MM.1S (cell line): ENCODE results near the gene SH3RF3.

Source experiments
- EZH2phosphoT487 ChIP-seq: fragments of 300-600 bp; sonication (generic); IDR thresholded peaks from 2 replicates; pipeline ENCODE4 v1.6.1; 2018; ENCODE audit warnings: antibody characterized with exemption, low read length
- TF ChIP-seq, protein P1 (sequence below): fragments of 300-600 bp; sonication (generic); IDR thresholded peaks from 2 replicates; pipeline ENCODE4 v1.5.1; 2016; ENCODE audit warnings: antibody characterized with exemption, low read length, mixed read lengths

DNA sequence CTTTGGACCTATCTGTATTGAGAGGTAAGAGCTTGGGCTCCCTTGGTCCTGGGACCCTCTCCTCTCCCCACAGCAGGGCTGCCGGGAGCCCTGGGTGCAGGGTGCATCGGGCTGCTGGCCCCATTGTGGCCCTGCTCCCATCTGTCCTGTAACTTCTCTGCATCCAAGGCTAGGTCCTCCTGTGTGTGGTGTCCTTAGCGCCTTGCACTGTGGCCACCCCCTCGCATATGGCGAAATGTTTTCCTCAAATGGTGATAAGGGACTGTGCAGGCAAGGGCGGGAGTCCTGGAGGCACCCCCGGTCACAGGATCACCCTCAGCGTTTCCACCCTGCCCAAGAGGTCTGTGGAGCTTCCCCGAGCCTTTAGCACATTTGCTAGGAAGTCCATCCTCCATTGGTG lies 208.2 kb downstream of the SH3RF3 start:
- TF ChIP-seq, protein P1, sequence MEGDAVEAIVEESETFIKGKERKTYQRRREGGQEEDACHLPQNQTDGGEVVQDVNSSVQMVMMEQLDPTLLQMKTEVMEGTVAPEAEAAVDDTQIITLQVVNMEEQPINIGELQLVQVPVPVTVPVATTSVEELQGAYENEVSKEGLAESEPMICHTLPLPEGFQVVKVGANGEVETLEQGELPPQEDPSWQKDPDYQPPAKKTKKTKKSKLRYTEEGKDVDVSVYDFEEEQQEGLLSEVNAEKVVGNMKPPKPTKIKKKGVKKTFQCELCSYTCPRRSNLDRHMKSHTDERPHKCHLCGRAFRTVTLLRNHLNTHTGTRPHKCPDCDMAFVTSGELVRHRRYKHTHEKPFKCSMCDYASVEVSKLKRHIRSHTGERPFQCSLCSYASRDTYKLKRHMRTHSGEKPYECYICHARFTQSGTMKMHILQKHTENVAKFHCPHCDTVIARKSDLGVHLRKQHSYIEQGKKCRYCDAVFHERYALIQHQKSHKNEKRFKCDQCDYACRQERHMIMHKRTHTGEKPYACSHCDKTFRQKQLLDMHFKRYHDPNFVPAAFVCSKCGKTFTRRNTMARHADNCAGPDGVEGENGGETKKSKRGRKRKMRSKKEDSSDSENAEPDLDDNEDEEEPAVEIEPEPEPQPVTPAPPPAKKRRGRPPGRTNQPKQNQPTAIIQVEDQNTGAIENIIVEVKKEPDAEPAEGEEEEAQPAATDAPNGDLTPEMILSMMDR = no peak
- no peak for TF ChIP-seq EZH2phosphoT487
